ENCODE measurements around the gene LAMB4.

The LAMB4 gene

GRCh38 chr7:108045154-108045553 lies 85.0 kb downstream of the LAMB4 start:
- H3K4me3 ChIP-seq (replicated peaks; ENCODE audit: insufficient read depth, low read length): no peak overlapping the region
- no peak for DNase-seq (ENCODE audit: low read depth in 1 of 2, low spot score in 1 of 2)
- no peak for TF ChIP-seq CTCF (IDR thresholded peaks at IDR 0.05; ENCODE audit: insufficient read depth, low read length)
- TF ChIP-seq REST (IDR thresholded peaks at IDR 0.05; ENCODE audit: insufficient replicate concordance, low read depth): no peak
- no peak for TF ChIP-seq SPI1 (IDR thresholded peaks at IDR 0.05; ENCODE audit: borderline replicate concordance, low read depth)
- TF ChIP-seq GABPA (IDR thresholded peaks at IDR 0.05; ENCODE audit: low read depth): no peak
- no peak for TF ChIP-seq POLR2AphosphoS5 (IDR thresholded peaks at IDR 0.05; ENCODE audit: low read depth)
- H3K27ac ChIP-seq (replicated peaks): no peak overlapping the region
- H3K27me3 ChIP-seq (ENCODE audit: insufficient read depth, poor library complexity, severe bottlenecking): peaks cover 9% of the 10 kb centered on the region

DNA sequence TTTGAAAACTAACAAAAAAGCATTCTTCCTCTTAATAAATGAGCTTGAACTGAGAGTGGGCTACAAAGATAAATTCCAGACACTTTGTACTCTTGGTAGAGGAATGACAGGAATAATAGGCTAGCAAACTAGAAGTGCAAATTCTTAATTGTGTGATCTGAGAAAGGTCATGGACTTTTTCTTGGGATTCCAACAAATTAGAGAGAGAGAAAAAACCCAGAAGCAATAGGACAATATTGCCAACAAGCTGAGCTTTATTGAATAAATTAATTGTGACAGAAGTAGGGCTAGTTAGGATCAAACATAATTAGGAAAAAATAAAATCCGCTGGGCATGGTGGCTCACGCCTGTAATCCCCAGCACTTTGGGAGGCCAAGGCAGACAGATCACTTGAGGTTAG lies 85.8 kb downstream of the LAMB4 start:
- no peak overlapping the region for H3K27ac ChIP-seq (replicated peaks)
- H3K4me3 ChIP-seq (replicated peaks; ENCODE audit: insufficient read depth, low read length): no peak overlapping the region
- TF ChIP-seq GABPA (IDR thresholded peaks at IDR 0.05; ENCODE audit: low read depth) (no peak), CTCF (IDR thresholded peaks at IDR 0.05; ENCODE audit: insufficient read depth, low read length) (no peak), POLR2AphosphoS5 (IDR thresholded peaks at IDR 0.05; ENCODE audit: low read depth) (no peak), REST (IDR thresholded peaks at IDR 0.05; ENCODE audit: insufficient replicate concordance, low read depth) (no peak), SPI1 (IDR thresholded peaks at IDR 0.05; ENCODE audit: borderline replicate concordance, low read depth) (no peak)
- peaks cover 5% of the 10 kb centered on the region for H3K27me3 ChIP-seq (ENCODE audit: insufficient read depth, poor library complexity, severe bottlenecking)
- no peak for DNase-seq (ENCODE audit: low read depth in 1 of 2, low spot score in 1 of 2)

GRCh38 chr7:108038986-108039385 lies 91.2 kb downstream of the LAMB4 start:
- no peak overlapping the region for H3K4me3 ChIP-seq (replicated peaks; ENCODE audit: insufficient read depth, low read length)
- no peak for DNase-seq (ENCODE audit: low read depth in 1 of 2, low spot score in 1 of 2)
- no peak for TF ChIP-seq CTCF (IDR thresholded peaks at IDR 0.05; ENCODE audit: insufficient read depth, low read length)
- TF ChIP-seq REST (IDR thresholded peaks at IDR 0.05; ENCODE audit: insufficient replicate concordance, low read depth): no peak
- no peak for TF ChIP-seq SPI1 (IDR thresholded peaks at IDR 0.05; ENCODE audit: borderline replicate concordance, low read depth)
- peaks cover 5% of the 10 kb centered on the region for H3K27me3 ChIP-seq (ENCODE audit: insufficient read depth, poor library complexity, severe bottlenecking)
- H3K27ac ChIP-seq (replicated peaks): no peak overlapping the region
